ENCODE results near the gene CAST.

The CAST gene

DNA sequence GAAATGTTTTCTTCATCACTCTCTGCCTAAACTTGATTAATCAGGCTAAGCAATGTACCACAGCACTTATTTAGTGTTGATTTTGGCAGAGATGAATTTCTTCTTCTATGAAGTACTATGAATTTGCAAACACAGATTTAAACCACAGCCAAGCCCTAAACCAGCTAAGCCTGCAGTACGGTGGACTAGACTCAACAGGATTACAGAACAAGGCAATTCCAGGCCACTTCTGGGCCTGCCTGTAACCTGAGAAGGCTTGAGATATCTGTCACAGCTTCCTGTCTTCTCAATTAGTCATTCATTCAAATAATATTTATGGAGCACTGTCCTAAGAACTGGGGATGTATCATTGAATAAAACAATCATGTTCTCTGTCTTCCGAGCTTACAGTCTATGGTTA is 32.4 kb upstream of the CAST start:
- Histone ChIP-seq H3K4me1 (ENCODE audit: control insufficient read depth, insufficient read depth, low read length) (peaks cover 8% of the 10 kb centered on the region), H3K27ac (ENCODE audit: extremely low read depth, low read depth, low read length) (no peak overlapping the region), H3K9me3 (ENCODE audit: control insufficient read depth, insufficient read depth, low read depth, low read length) (no peaks in the 10 kb centered on the region), H3K36me3 (ENCODE audit: control insufficient read depth in 2 of 2, insufficient read depth in 1 of 2, low read length in 2 of 2) (no peaks in the 10 kb centered on the region), H3K4me3 (ENCODE audit: low read depth, low read length) (no peak overlapping the region)
- TF ChIP-seq GFI1B (tag by site-specific recombination; IDR thresholded peaks at IDR 0.05), result peak; percentile 92
- peak; percentile 58 for TF ChIP-seq OSR2 (tag by site-specific recombination; IDR thresholded peaks at IDR 0.05)
- TF ChIP-seq KLF8 (tag by site-specific recombination; IDR thresholded peaks at IDR 0.05), result 0 out of 2 replicates have a peak, but pooled peaks have one; percentile 15
- 0 out of 2 replicates have a peak, but pooled peaks have one; percentile 18 for TF ChIP-seq SP7 (tag by site-specific recombination; IDR thresholded peaks at IDR 0.05)
- peak; percentile 27; the same call in 1 of the 2 replicates for TF ChIP-seq ZNF629 (tag by site-specific recombination; IDR thresholded peaks at IDR 0.05)
- TF ChIP-seq SCRT2 (tag by site-specific recombination; IDR thresholded peaks at IDR 0.05), result peak; percentile 62
- TF ChIP-seq ZBTB20 (tag by site-specific recombination; IDR thresholded peaks at IDR 0.05), result peak; percentile 48; the same call in 1 of the 2 replicates
- no peak for TF ChIP-seq ZNF792 (tag by site-specific recombination; IDR thresholded peaks at IDR 0.05)
- peak; percentile 83 for TF ChIP-seq TRIM28 (IDR thresholded peaks at IDR 0.05; ENCODE audit: borderline replicate concordance, low read length)
- peak; percentile 35; the same call in 1 of the 2 replicates for TF ChIP-seq ZSCAN30 (tag by site-specific recombination; IDR thresholded peaks at IDR 0.05)
- TF ChIP-seq ZEB2 (tag by site-specific recombination; IDR thresholded peaks at IDR 0.05), result peak; percentile 52
- no peak for TF ChIP-seq ZNF292 (tag by site-specific recombination; IDR thresholded peaks at IDR 0.05; ENCODE audit: borderline replicate concordance, low read depth)
- peak; percentile 50; the same call in 1 of the 2 replicates for TF ChIP-seq ZNF600 (tag by site-specific recombination; IDR thresholded peaks at IDR 0.05)
- TF ChIP-seq HOXA7 (CRISPR knock-in tag; IDR thresholded peaks at IDR 0.05; ENCODE audit: borderline replicate concordance), result no peak
- 0 out of 2 replicates have a peak, but pooled peaks have one; percentile 26 for TF ChIP-seq ZNF335 (tag by site-specific recombination; conservative IDR thresholded peaks at IDR 0.05)
- TF ChIP-seq EGR2 (tag by site-specific recombination; IDR thresholded peaks at IDR 0.05; ENCODE audit: low read depth), result no peak
- TF ChIP-seq PRDM10 (tag by site-specific recombination; IDR thresholded peaks at IDR 0.05), result 0 out of 2 replicates have a peak, but pooled peaks have one; percentile 20
- peak; percentile 51; the same call in 1 of the 2 replicates for TF ChIP-seq ZNF366 (tag by site-specific recombination; conservative IDR thresholded peaks at IDR 0.05)
- peak; percentile 44; the same call in 1 of the 2 replicates for TF ChIP-seq FEZF1 (tag by site-specific recombination; IDR thresholded peaks at IDR 0.05)
- TF ChIP-seq ZNF544 (tag by site-specific recombination; IDR thresholded peaks at IDR 0.05), result no peak
- no peak for TF ChIP-seq ZNF404 (tag by site-specific recombination; IDR thresholded peaks at IDR 0.05)
- peak; percentile 65; the same call in 1 of the 2 replicates for TF ChIP-seq ZBTB17 (tag by site-specific recombination; IDR thresholded peaks at IDR 0.05)
- ChIA-PET CTCF (interaction anchor here (2.0 kb wide), 1 partner anchor 15 kb away, joined by 9 read pairs; no protein-coding TSS in a partner anchor), POLR2A (no interaction called here)

GRCh38 chr5:96633820-96634219 is 28.4 kb upstream of the CAST start:
- ChIA-PET CTCF (interaction anchor here (0.5 kb wide), 1 partner anchor 37 kb away, joined by 3 read pairs; no protein-coding TSS in a partner anchor), POLR2A (no interaction called here)
- Histone ChIP-seq H3K36me3 (ENCODE audit: control insufficient read depth in 2 of 2, insufficient read depth in 1 of 2, low read length in 2 of 2) (no peaks in the 10 kb centered on the region), H3K4me1 (ENCODE audit: control insufficient read depth, insufficient read depth, low read length) (peaks cover 8% of the 10 kb centered on the region), H3K9me3 (ENCODE audit: control insufficient read depth, insufficient read depth, low read depth, low read length) (no peaks in the 10 kb centered on the region), H3K27ac (ENCODE audit: extremely low read depth, low read depth, low read length) (no peak overlapping the region), H3K4me3 (ENCODE audit: low read depth, low read length) (no peak overlapping the region)
- TF ChIP-seq ZNF140 (tag by site-specific recombination; IDR thresholded peaks at IDR 0.05) (no peak), ZBTB49 (tag by site-specific recombination; IDR thresholded peaks at IDR 0.05; ENCODE audit: low read depth) (no peak), ZFP41 (tag by site-specific recombination; IDR thresholded peaks at IDR 0.05; ENCODE audit: borderline replicate concordance) (no peak), PRDM6 (tag by site-specific recombination; IDR thresholded peaks at IDR 0.05) (no peak), ZNF843 (tag by site-specific recombination; IDR thresholded peaks at IDR 0.05) (no peak), ZNF121 (tag by site-specific recombination; IDR thresholded peaks at IDR 0.05) (no peak)

Measured in HEK293 (cell line).